ENCODE data around the gene PTPA. TPM values are rescaled to one million over a fixed set of nuclear protein-coding genes. Genes with fewer than 3 reads are reported as not detected.

PTPA gene
- total RNA-seq, 3 donors from 2014 or later: 95.3 to 109 (median 109) TPM

GRCh38 chr9:129175825-129176633, 64.8 kb downstream of the PTPA start:
- H3K4me1 ChIP-seq (ENCODE audit: low read depth): peaks cover 28% of the 10 kb centered on the region
- H3K9me3 ChIP-seq: no peaks in the 10 kb centered on the region
- intact Hi-C loops (cut with DNase I, micrococcal nuclease): loop anchor here in 1 of 2 donors (5.0 to 10.0 kb wide), 2 partner anchors 309 to 436 kb away; no protein-coding TSS in a partner anchor
- ATAC-seq: peak; percentile 56
- H3K4me3 ChIP-seq: peak overlapping the region; percentile 56
- DNase-seq: peak; percentile 89 to 92 (median 91)
- TF ChIP-seq, protein P1, sequence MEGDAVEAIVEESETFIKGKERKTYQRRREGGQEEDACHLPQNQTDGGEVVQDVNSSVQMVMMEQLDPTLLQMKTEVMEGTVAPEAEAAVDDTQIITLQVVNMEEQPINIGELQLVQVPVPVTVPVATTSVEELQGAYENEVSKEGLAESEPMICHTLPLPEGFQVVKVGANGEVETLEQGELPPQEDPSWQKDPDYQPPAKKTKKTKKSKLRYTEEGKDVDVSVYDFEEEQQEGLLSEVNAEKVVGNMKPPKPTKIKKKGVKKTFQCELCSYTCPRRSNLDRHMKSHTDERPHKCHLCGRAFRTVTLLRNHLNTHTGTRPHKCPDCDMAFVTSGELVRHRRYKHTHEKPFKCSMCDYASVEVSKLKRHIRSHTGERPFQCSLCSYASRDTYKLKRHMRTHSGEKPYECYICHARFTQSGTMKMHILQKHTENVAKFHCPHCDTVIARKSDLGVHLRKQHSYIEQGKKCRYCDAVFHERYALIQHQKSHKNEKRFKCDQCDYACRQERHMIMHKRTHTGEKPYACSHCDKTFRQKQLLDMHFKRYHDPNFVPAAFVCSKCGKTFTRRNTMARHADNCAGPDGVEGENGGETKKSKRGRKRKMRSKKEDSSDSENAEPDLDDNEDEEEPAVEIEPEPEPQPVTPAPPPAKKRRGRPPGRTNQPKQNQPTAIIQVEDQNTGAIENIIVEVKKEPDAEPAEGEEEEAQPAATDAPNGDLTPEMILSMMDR (IDR thresholded peaks at IDR 0.05): no peak
- no peaks in the 10 kb centered on the region for H3K36me3 ChIP-seq (ENCODE audit: low read depth)

DNA sequence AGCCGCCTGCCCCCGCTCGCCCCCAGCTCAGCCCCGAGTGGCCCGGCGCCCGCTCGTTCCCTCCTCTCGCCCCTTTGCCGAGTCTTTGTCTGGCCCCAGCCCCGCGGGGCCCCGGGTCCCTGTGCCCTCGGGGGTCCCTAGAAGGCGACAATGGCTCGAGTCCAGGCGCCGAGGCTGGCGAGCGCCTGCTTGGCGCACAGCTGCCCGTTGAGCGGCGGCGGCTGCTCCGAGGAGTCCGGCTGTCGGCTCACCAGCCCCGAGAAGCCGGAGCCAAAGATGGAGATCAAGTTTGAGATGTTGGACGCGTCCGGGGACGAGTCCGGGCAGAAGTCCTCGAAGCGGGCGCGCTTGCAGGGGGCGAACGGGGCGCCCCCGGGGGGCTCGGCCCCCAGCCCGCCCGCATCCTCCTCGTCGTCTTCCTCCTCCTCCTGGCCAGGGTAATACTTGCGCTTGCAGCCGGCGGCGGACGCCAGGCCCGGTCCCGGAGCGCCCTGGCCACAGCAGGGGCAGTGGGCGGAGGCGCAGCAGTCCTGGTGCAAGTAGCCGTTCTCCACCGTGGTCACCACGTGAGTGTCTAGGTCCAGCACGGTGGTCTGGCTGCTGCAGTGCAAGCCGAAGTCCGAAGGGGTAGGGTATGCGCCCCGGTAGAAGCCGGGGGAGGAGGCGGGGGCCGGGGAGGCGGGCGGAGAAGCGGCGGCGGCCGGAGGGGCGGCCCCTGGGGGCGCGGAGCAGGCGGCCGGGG, 65.7 kb downstream of the PTPA start:
- peak overlapping the region; percentile 56 for H3K4me3 ChIP-seq
- TF ChIP-seq, protein P1 (IDR thresholded peaks at IDR 0.05): no peak
- H3K36me3 ChIP-seq (ENCODE audit: low read depth): no peaks in the 10 kb centered on the region
- H3K4me1 ChIP-seq (ENCODE audit: low read depth): peaks cover 30% of the 10 kb centered on the region
- DNase-seq: peak in 2 of 3 donors; percentile 72 to 74
- intact Hi-C loops (cut with DNase I, micrococcal nuclease): loop anchor here in 1 of 2 donors (5.0 to 10.0 kb wide), 2 partner anchors 308 to 435 kb away; no protein-coding TSS in a partner anchor
- no peak for ATAC-seq
- H3K9me3 ChIP-seq: no peaks in the 10 kb centered on the region

DNA sequence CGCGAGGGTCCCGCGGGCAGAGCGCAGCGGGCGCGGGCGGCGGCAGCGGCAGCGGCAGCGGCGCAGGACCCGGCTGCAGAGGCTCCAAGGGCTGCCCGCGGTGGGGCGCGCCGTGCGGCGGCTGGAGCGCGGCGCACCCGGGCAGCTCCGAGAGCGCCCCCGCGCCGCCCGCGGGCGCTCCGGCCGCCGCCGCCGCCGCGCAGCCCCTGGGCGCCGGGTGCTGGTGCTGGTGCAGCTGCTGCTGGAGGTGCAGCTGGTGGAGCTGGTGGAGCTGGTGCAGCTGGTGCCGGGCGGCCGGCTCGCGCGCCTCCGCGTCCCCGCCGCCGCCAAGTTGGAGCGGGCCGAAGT, 66.2 kb downstream of the PTPA start:
- intact Hi-C loops (cut with DNase I, micrococcal nuclease): loop anchor here in 1 of 2 donors (5.0 to 10.0 kb wide), 2 partner anchors 307 to 435 kb away; no protein-coding TSS in a partner anchor
- ATAC-seq: no peak
- DNase-seq: no peak
- H3K36me3 ChIP-seq (ENCODE audit: low read depth): no peaks in the 10 kb centered on the region
- TF ChIP-seq, protein P1 (IDR thresholded peaks at IDR 0.05): no peak
- H3K9me3 ChIP-seq: no peaks in the 10 kb centered on the region
- peaks cover 36% of the 10 kb centered on the region for H3K4me1 ChIP-seq (ENCODE audit: low read depth)
- H3K4me3 ChIP-seq: peak overlapping the region; percentile 56

GRCh38 chr9:129177791-129178567, 66.8 kb downstream of the PTPA start, which contains the start of gene IER5L:
Gene IER5L, minus strand, starts transcription at chr9:129178261. Its CDS starts 209 bp downstream, at chr9:129178052.
- Histone ChIP-seq H3K4me3 (peak within 1 kb of the TSS; percentile 56), H3K9me3 (no peaks in the 10 kb centered on the region), H3K4me1 (ENCODE audit: low read depth) (peaks cover 41% of the 10 kb centered on the region), H3K36me3 (ENCODE audit: low read depth) (no peaks in the 10 kb centered on the region)
- ATAC-seq (peak; percentile 78), DNase-seq (peak; percentile 95 to 97 (median 96))
- TF ChIP-seq, protein P1 (IDR thresholded peaks at IDR 0.05): no peak
- intact Hi-C loops (cut with DNase I, micrococcal nuclease): loop anchor here in 1 of 2 donors (5.0 to 10.0 kb wide), 2 partner anchors 307 to 434 kb away; no protein-coding TSS in a partner anchor

All from mucosa of descending colon (tissue), 3 donors.